Muscle layer of colon (tissue), 2 donors: Measurements from ENCODE around the gene ORMDL3.

Source experiments
- H3K27ac ChIP-seq: one replicate; pipeline ENCODE4 v1.7.0; 2013; ENCODE audit warnings: low read depth, mild to moderate bottlenecking, low read length, moderate library complexity
- H3K27me3 ChIP-seq, 2 donors: one replicate each; pipeline ENCODE4 v1.7.0; 2013; ENCODE audit warnings: low read length in 2 of 2, mild to moderate bottlenecking in 2 of 2; ENCODE audit not compliant: insufficient read depth in 2 of 2, control insufficient read depth in 1 of 2
- H3K36me3 ChIP-seq: one replicate; pipeline ENCODE4 v1.7.0; 2013; ENCODE audit warnings: mild to moderate bottlenecking, low read length; ENCODE audit not compliant: insufficient read depth
- H3K4me1 ChIP-seq: one replicate; pipeline ENCODE4 v1.7.0; 2013; ENCODE audit warnings: mild to moderate bottlenecking, low read length; ENCODE audit not compliant: insufficient read depth
- H3K4me3 ChIP-seq, 2 donors: one replicate each; pipeline ENCODE4 v1.7.0; 2013; ENCODE audit warnings: low read length in 2 of 2, low read depth in 1 of 2, mild to moderate bottlenecking in 1 of 2, moderate library complexity in 1 of 2
- H3K9ac ChIP-seq: one replicate; pipeline ENCODE4 v1.7.0; 2013; ENCODE audit warnings: low read length
- H3K9me3 ChIP-seq: one replicate; pipeline ENCODE4 v1.7.0; 2013; ENCODE audit warnings: mild to moderate bottlenecking, low read length
- donor health status: abdominal sarcoma.
- donor health status: Adenocarcinoma of cecum.

Gene ORMDL3

GRCh38 chr17:39927101-39927928, at the start of gene ORMDL3, which contains the start of gene LRRC3C:
TSS of gene ORMDL3 (minus strand) at chr17:39927601. CDS start at chr17:39924203, 3,398 bp downstream.
TSS of gene LRRC3C (plus strand) at chr17:39927732. CDS start at chr17:39941524, 13,792 bp downstream.
- Histone ChIP-seq H3K36me3 (peaks cover 23% of the 10 kb centered on the region), H3K9ac (peak within 1 kb of the TSS; percentile 73), H3K27me3 (no peaks in the 10 kb centered on the region), H3K4me3 (peak within 1 kb of the TSS; percentile 81 to 90), H3K27ac (peak within 1 kb of the TSS; percentile 97), H3K9me3 (no peaks in the 10 kb centered on the region), H3K4me1 (peaks cover 32% of the 10 kb centered on the region)

- Histone ChIP-seq H3K4me3 (no peak overlapping the region), H3K9ac (no peak overlapping the region), H3K27me3 (no peaks in the 10 kb centered on the region)
These were observed 48.4 kb upstream of the ORMDL3 start for GRCh38 chr17:39975801-39976200.

DNA sequence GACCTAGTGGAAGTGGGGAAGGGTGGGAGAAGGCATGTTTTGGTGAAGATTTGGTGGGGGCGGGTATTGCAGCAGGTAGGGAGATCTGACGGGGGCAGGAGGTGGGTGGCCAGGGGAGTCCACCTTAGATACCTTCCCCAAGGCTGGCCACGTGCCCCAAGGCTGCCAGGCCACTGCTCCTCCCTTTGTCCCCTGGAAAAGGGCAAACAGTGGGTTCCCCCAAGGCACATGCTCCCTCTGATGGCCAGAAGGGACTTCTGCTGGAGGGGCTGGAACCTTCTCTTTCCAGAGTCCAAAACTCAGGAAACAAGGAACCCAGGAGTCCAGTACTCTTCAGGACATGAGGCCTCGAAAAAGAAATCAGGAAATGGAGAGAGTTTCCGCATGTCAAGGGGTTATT, 47.0 kb upstream of the ORMDL3 start:
- Histone ChIP-seq H3K9me3 (no peaks in the 10 kb centered on the region), H3K36me3 (no peaks in the 10 kb centered on the region), H3K4me3 (no peak overlapping the region), H3K9ac (no peak overlapping the region), H3K27me3 (no peaks in the 10 kb centered on the region), H3K27ac (no peak overlapping the region), H3K4me1 (peaks cover 2% of the 10 kb centered on the region)

More at GRCh38 chr17:39975801-39976200, 48.4 kb upstream of the ORMDL3 start:
- Histone ChIP-seq H3K36me3 (no peaks in the 10 kb centered on the region), H3K27ac (no peak overlapping the region), H3K9me3 (no peaks in the 10 kb centered on the region), H3K4me1 (peaks cover 7% of the 10 kb centered on the region)

- Histone ChIP-seq H3K36me3 (no peaks in the 10 kb centered on the region), H3K9ac (no peak overlapping the region), H3K9me3 (no peaks in the 10 kb centered on the region), H3K27me3 (no peaks in the 10 kb centered on the region), H3K27ac (no peak overlapping the region), H3K4me3 (no peak overlapping the region), H3K4me1 (no peaks in the 10 kb centered on the region)
These were observed 46.1 kb upstream of the ORMDL3 start for GRCh38 chr17:39973496-39973895.

GRCh38 chr17:39972271-39972670, 44.9 kb upstream of the ORMDL3 start:
- no peak overlapping the region for H3K4me3 ChIP-seq
- H3K27ac ChIP-seq = no peak overlapping the region
- H3K4me1 ChIP-seq = no peaks in the 10 kb centered on the region
- no peaks in the 10 kb centered on the region for H3K9me3 ChIP-seq
- no peaks in the 10 kb centered on the region for H3K36me3 ChIP-seq
- no peak overlapping the region for H3K9ac ChIP-seq
- no peaks in the 10 kb centered on the region for H3K27me3 ChIP-seq

DNA sequence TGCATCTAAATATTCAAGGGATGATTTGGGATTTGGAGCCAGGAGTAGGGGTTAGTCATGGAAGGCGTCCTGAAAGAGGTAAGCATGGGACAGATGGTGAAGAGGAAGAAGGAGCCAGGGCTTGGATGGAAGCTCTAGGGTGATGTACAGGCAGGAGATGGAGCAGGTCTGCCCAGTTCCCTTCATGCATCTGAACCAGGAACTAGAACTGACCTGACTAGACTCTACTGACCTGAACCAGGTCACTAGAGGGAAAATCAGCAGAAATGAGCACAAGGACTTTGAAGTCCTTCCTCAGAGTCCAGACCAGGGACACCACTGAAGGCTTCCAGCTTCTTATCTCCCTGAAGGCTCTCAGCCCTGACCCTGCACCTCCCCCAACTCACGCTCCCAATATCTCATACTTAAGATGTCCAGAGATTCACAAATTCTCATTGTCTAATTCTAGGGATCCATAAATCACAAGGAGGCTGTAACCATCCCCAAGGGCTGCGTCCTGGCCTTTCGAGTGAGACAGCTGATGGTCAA, 43.7 kb upstream of the ORMDL3 start:
- no peaks in the 10 kb centered on the region for H3K4me1 ChIP-seq
- H3K9ac ChIP-seq = no peak overlapping the region
- no peaks in the 10 kb centered on the region for H3K36me3 ChIP-seq
- no peak overlapping the region for H3K4me3 ChIP-seq
- no peak overlapping the region for H3K27ac ChIP-seq
- H3K9me3 ChIP-seq = no peaks in the 10 kb centered on the region
- no peaks in the 10 kb centered on the region for H3K27me3 ChIP-seq

GRCh38 chr17:39970157-39970692, 42.8 kb upstream of the ORMDL3 start:
- Histone ChIP-seq H3K4me3 (no peak overlapping the region), H3K36me3 (no peaks in the 10 kb centered on the region), H3K27me3 (no peaks in the 10 kb centered on the region), H3K27ac (no peak overlapping the region), H3K4me1 (peaks cover 4% of the 10 kb centered on the region), H3K9me3 (no peaks in the 10 kb centered on the region), H3K9ac (no peak overlapping the region)

DNA sequence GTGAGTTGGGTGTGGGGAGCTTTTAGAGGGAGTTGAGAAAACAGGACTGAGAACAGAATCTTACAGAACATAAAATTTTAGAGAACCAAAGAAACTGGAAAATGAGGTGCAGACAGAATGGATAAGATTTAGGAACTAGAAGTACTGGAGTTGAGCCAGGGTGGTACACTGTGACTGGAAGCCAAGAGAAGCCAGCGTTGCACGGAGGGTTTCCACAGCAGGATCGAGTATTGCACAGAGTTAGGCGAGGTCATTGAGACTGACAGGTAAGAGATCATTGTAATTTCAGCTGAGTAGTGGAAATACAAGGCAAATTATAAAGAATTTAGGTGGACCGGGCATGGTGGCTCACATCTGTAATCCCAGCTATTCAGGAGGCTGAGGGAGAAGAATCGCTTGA, 42.0 kb upstream of the ORMDL3 start:
- Histone ChIP-seq H3K9me3 (no peaks in the 10 kb centered on the region), H3K27me3 (no peaks in the 10 kb centered on the region), H3K9ac (no peak overlapping the region), H3K27ac (no peak overlapping the region), H3K36me3 (no peaks in the 10 kb centered on the region), H3K4me3 (no peak overlapping the region), H3K4me1 (peaks cover 4% of the 10 kb centered on the region)

- Histone ChIP-seq H3K9me3 (no peaks in the 10 kb centered on the region), H3K4me1 (peaks cover 4% of the 10 kb centered on the region), H3K9ac (no peak overlapping the region), H3K4me3 (no peak overlapping the region), H3K27ac (no peak overlapping the region), H3K36me3 (no peaks in the 10 kb centered on the region), H3K27me3 (no peaks in the 10 kb centered on the region)
These were observed 41.4 kb upstream of the ORMDL3 start for GRCh38 chr17:39968761-39969160.

- Histone ChIP-seq H3K27ac (no peak overlapping the region), H3K27me3 (peaks cover 0 to 5% of the 10 kb centered on the region in 2 donors), H3K36me3 (no peaks in the 10 kb centered on the region), H3K4me1 (peaks cover 4% of the 10 kb centered on the region), H3K9ac (no peak overlapping the region), H3K9me3 (no peaks in the 10 kb centered on the region), H3K4me3 (no peak overlapping the region)
These were observed 39.4 kb upstream of the ORMDL3 start for GRCh38 chr17:39966771-39967170.

DNA sequence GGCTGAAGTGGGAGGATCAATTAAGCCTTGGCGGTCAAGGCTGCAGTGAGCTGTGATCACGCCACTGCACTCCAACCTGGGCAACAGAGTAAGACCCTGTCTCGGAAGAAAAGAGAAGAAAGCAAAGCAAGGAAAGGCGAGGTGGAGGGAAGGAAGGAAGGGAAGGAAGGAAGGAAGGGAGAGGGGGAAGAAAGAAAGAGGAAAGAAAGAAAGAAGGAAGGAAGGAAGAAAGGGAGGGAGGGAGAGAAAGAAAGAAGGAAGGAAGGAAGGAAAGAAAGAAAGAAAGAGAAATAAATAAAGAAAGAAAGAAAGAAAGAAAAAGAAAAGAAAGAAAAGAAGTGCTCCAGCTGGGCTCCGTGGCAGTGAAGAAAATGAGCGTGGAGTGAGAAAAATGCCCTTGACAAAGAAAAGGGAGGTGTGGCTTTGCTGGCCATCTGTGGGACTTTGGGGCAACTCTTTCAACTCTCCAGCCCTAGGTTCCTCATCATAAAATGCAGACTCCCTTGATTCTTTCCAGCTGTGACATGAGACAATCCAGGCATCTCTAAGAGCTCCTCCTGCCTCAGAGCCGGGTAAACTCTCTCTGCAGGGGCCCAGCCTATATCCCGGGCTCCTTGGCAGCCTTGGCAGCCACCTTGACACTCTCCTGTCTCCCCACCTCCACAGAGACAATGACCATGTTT, 37.8 kb upstream of the ORMDL3 start:
- H3K4me1 ChIP-seq = peaks cover 4% of the 10 kb centered on the region
- no peaks in the 10 kb centered on the region for H3K36me3 ChIP-seq
- peaks cover 0 to 5% of the 10 kb centered on the region in 2 donors for H3K27me3 ChIP-seq
- no peak overlapping the region for H3K27ac ChIP-seq
- no peak overlapping the region for H3K9ac ChIP-seq
- H3K4me3 ChIP-seq = no peak overlapping the region
- H3K9me3 ChIP-seq = no peaks in the 10 kb centered on the region
